Liver (tissue), 3 donors: Measurements from ENCODE around the gene ZNF536.

Experiments used
- ATF3 ChIP-seq: IDR thresholded peaks from 2 replicates; pipeline ENCODE4 v1.6.1; 2016; ENCODE audit warnings: antibody characterized with exemption
- CTCF ChIP-seq: fragments of 150-350 bp; IDR thresholded peaks from 2 replicates; pipeline ENCODE4 v1.5.1; 2017; ENCODE audit warnings: improper control_type of control experiment, low read depth, low read length; ENCODE audit not compliant: missing input control
- HNF4A ChIP-seq, 2 donors: conservative IDR thresholded peaks; 2 replicates each; pipeline ENCODE4 v1.6.1; 2016; ENCODE audit warnings: antibody characterized with exemption in 2 of 2, mild to moderate bottlenecking in 2 of 2
- MAX ChIP-seq: IDR thresholded peaks from 2 replicates; pipeline ENCODE4 v1.6.1; 2016; ENCODE audit warnings: antibody characterized with exemption
- SP1 ChIP-seq: IDR thresholded peaks from 2 replicates; pipeline ENCODE4 v1.6.1; 2018; ENCODE audit warnings: antibody characterized with exemption, mild to moderate bottlenecking
- TAF1 ChIP-seq: conservative IDR thresholded peaks from 2 replicates; pipeline ENCODE4 v1.6.1; 2016; ENCODE audit warnings: antibody characterized with exemption, mild to moderate bottlenecking
- YY1 ChIP-seq: IDR thresholded peaks from 2 replicates; pipeline ENCODE4 v1.6.1; 2016; ENCODE audit warnings: antibody characterized with exemption, mild to moderate bottlenecking
- donor health status: healthy.
- donor health status: healthy.

- TF ChIP-seq TAF1 (no peak), CTCF (no peak), ATF3 (no peak), YY1 (no peak), HNF4A (conservative IDR thresholded peaks at IDR 0.05) (no peak), SP1 (no peak), MAX (no peak)
Measured at GRCh38 chr19:30512176-30513081, 140.2 kb downstream of the ZNF536 start.
